ENCODE results near the gene MYBPC1. TPM values are rescaled to one million over a fixed set of nuclear protein-coding genes. Genes with fewer than 3 reads are reported as not detected.
"Not testable (repeated sequence)": the region's sequence is repeated elsewhere in the genome, so short reads cannot be mapped to it uniquely, and the experiment has no call there.

MYBPC1 gene
- total RNA-seq, 1 experiment from 2014 or later, result not detected

GRCh38 chr12:101680240-101680639 lies 85.5 kb downstream of the MYBPC1 start:
- no peak for DNase-seq
- no peak for TF ChIP-seq CTCF (IDR thresholded peaks at IDR 0.05; ENCODE audit: insufficient read depth in 1 of 2, low read depth in 1 of 2, low read length in 1 of 2, severe bottlenecking in 1 of 2, unreplicated experiment in 1 of 2)
- POLR2A ChIA-PET, result no interaction called here
- Histone ChIP-seq H3K36me3 (ENCODE audit: control insufficient read depth, insufficient read depth, low read length) (no peaks in the 10 kb centered on the region), H3K9me3 (no peaks in the 10 kb centered on the region), H3K27me3 (replicated peaks; ENCODE audit: control insufficient read depth, insufficient read depth, low read length) (no peaks in the 10 kb centered on the region), H3K4me1 (peaks cover 7% of the 10 kb centered on the region; the same call in 1 of the 2 replicates), H3K4me3 (ENCODE audit: low read depth, low read length) (no peak overlapping the region)
- Mint-ChIP-seq H3K27me3 (ENCODE audit: insufficient read depth, unreplicated experiment) (no peaks in the 10 kb centered on the region), H3K4me1 (ENCODE audit: low read depth, unreplicated experiment) (no peaks in the 10 kb centered on the region), H3K9me3 (ENCODE audit: unreplicated experiment) (no peaks in the 10 kb centered on the region), H3K4me3 (ENCODE audit: unreplicated experiment) (no peak overlapping the region), H3K36me3 (ENCODE audit: insufficient read depth, unreplicated experiment) (no peaks in the 10 kb centered on the region), H3K27ac (ENCODE audit: unreplicated experiment) (no peak overlapping the region)
- CTCF ChIA-PET, result no interaction called here
- BruUV-seq (replicated peaks), result no TSS peak
- intact Hi-C loops (cut with micrococcal nuclease; ENCODE audit: unreplicated experiment), result no loop called here

GRCh38 chr12:101680647-101681046 lies 85.9 kb downstream of the MYBPC1 start:
- no peaks in the 10 kb centered on the region for H3K9me3 Mint-ChIP-seq (ENCODE audit: unreplicated experiment)
- BruUV-seq (replicated peaks), result no TSS peak
- H3K27ac Mint-ChIP-seq (ENCODE audit: unreplicated experiment), result no peak overlapping the region
- DNase-seq, result no peak
- TF ChIP-seq CTCF (IDR thresholded peaks at IDR 0.05; ENCODE audit: insufficient read depth in 1 of 2, low read depth in 1 of 2, low read length in 1 of 2, severe bottlenecking in 1 of 2, unreplicated experiment in 1 of 2), result no peak
- intact Hi-C loops (cut with micrococcal nuclease; ENCODE audit: unreplicated experiment), result no loop called here
- no peaks in the 10 kb centered on the region for H3K4me1 Mint-ChIP-seq (ENCODE audit: low read depth, unreplicated experiment)
- no peaks in the 10 kb centered on the region for H3K27me3 Mint-ChIP-seq (ENCODE audit: insufficient read depth, unreplicated experiment)
- H3K4me3 ChIP-seq (ENCODE audit: low read depth, low read length), result no peak overlapping the region
- no peaks in the 10 kb centered on the region for H3K36me3 Mint-ChIP-seq (ENCODE audit: insufficient read depth, unreplicated experiment)
- CTCF ChIA-PET, result no interaction called here
- no peak overlapping the region for H3K4me3 Mint-ChIP-seq (ENCODE audit: unreplicated experiment)
- H3K27me3 ChIP-seq (replicated peaks; ENCODE audit: control insufficient read depth, insufficient read depth, low read length), result no peaks in the 10 kb centered on the region
- no peaks in the 10 kb centered on the region for H3K9me3 ChIP-seq
- H3K4me1 ChIP-seq, result peaks cover 7% of the 10 kb centered on the region; the same call in 1 of the 2 replicates
- POLR2A ChIA-PET, result no interaction called here
- no peaks in the 10 kb centered on the region for H3K36me3 ChIP-seq (ENCODE audit: control insufficient read depth, insufficient read depth, low read length)

- intact Hi-C loops (cut with micrococcal nuclease; ENCODE audit: unreplicated experiment); H3K9me3 ChIP-seq; H3K36me3 Mint-ChIP-seq (ENCODE audit: insufficient read depth, unreplicated experiment); H3K4me1 Mint-ChIP-seq (ENCODE audit: low read depth, unreplicated experiment); POLR2A ChIA-PET; H3K4me1 ChIP-seq; H3K36me3 ChIP-seq (ENCODE audit: control insufficient read depth, insufficient read depth, low read length); CTCF ChIA-PET; H3K4me3 Mint-ChIP-seq (ENCODE audit: unreplicated experiment); H3K27me3 ChIP-seq (replicated peaks; ENCODE audit: control insufficient read depth, insufficient read depth, low read length); H3K27me3 Mint-ChIP-seq (ENCODE audit: insufficient read depth, unreplicated experiment); H3K27ac Mint-ChIP-seq (ENCODE audit: unreplicated experiment); DNase-seq; BruUV-seq (replicated peaks); H3K4me3 ChIP-seq (ENCODE audit: low read depth, low read length); H3K9me3 Mint-ChIP-seq (ENCODE audit: unreplicated experiment): not testable (repeated sequence)
Measured at GRCh38 chr12:101681627-101682026, 86.9 kb downstream of the MYBPC1 start.

GRCh38 chr12:101685092-101685491 lies 90.3 kb downstream of the MYBPC1 start:
- Mint-ChIP-seq H3K4me1 (ENCODE audit: low read depth, unreplicated experiment) (no peaks in the 10 kb centered on the region), H3K27me3 (ENCODE audit: insufficient read depth, unreplicated experiment) (no peaks in the 10 kb centered on the region), H3K27ac (ENCODE audit: unreplicated experiment) (no peak overlapping the region), H3K36me3 (ENCODE audit: insufficient read depth, unreplicated experiment) (no peaks in the 10 kb centered on the region), H3K4me3 (ENCODE audit: unreplicated experiment) (no peak overlapping the region), H3K9me3 (ENCODE audit: unreplicated experiment) (no peaks in the 10 kb centered on the region)
- ChIA-PET CTCF (no interaction called here), POLR2A (no interaction called here)
- Histone ChIP-seq H3K4me1 (peaks cover 7% of the 10 kb centered on the region; the same call in 1 of the 2 replicates), H3K27me3 (replicated peaks; ENCODE audit: control insufficient read depth, insufficient read depth, low read length) (no peaks in the 10 kb centered on the region), H3K36me3 (ENCODE audit: control insufficient read depth, insufficient read depth, low read length) (no peaks in the 10 kb centered on the region), H3K4me3 (ENCODE audit: low read depth, low read length) (no peak overlapping the region), H3K9me3 (no peaks in the 10 kb centered on the region)
- no TSS peak for BruUV-seq (replicated peaks)
- no peak for DNase-seq
- intact Hi-C loops (cut with micrococcal nuclease; ENCODE audit: unreplicated experiment), result no loop called here
- TF ChIP-seq CTCF (IDR thresholded peaks at IDR 0.05; ENCODE audit: insufficient read depth in 1 of 2, low read depth in 1 of 2, low read length in 1 of 2, severe bottlenecking in 1 of 2, unreplicated experiment in 1 of 2), result no peak

Data from Caco-2 (cell line).